Measurements from ENCODE around the gene ZNF662. TPM values are rescaled to one million over a fixed set of nuclear protein-coding genes. Genes with fewer than 3 reads are reported as not detected.
A peak's percentile ranks its signal among the peaks of the same experiment; 100 is the strongest.

Gene ZNF662
- total and polyA plus RNA-seq, 2 of the 8 experiments (the other 6 are each of a cell fraction or from before 2014, with no cell fraction given) = 0.03 TPM; not detected in 1

- Histone ChIP-seq H3K4ac (replicated peaks; ENCODE audit: insufficient read length, low read depth, low read length) (no peak overlapping the region), H2BK5ac (ENCODE audit: low read depth, low read length) (no peak overlapping the region), H3K23ac (ENCODE audit: insufficient read length) (no peak overlapping the region), H2BK15ac (ENCODE audit: low read length) (0 out of 2 replicates have a peak overlapping the region, but pooled peaks have one; percentile 16), H2BK120ac (replicated peaks; ENCODE audit: low read depth, low read length) (no peak overlapping the region), H3K4me1 (replicated peaks in 1 of 4; ENCODE audit: control insufficient read depth in 3 of 4, insufficient read depth in 4 of 4, low read length in 3 of 4) (no peaks in the 10 kb centered on the region; a peak in 1 of 7 replicates), H3K23me2 (ENCODE audit: low read depth, low read length) (no peaks in the 10 kb centered on the region), H3K4me2 (ENCODE audit: insufficient read depth in 1 of 2, low read depth in 2 of 2, low read length in 2 of 2) (peak overlapping the region in 1 of 2 experiments; percentile 34; a peak in 1 of 4 replicates), H3K9ac (replicated peaks in 1 of 4; ENCODE audit: extremely low read depth in 1 of 4, low read depth in 3 of 4, low read length in 3 of 4) (no peak overlapping the region), H4K20me1 (replicated peaks in 1 of 2; ENCODE audit: control insufficient read depth in 1 of 2, insufficient read depth in 2 of 2, low read length in 2 of 2) (no peaks in the 10 kb centered on the region), H2AK5ac (ENCODE audit: low read depth, low read length) (0 out of 2 replicates have a peak overlapping the region, but pooled peaks have one; percentile 93), H2AFZ (ENCODE audit: low read length) (no peak overlapping the region), H3K79me2 (ENCODE audit: control insufficient read depth in 1 of 2, insufficient read depth in 2 of 2, low read length in 2 of 2) (no peaks in the 10 kb centered on the region), H4K5ac (ENCODE audit: insufficient read length, low read depth, low read length) (no peak overlapping the region), H3K9me3 (ENCODE audit: insufficient read depth in 2 of 2, low read depth in 1 of 2, low read length in 1 of 2) (peaks cover 0 to 19% of the 10 kb centered on the region in 2 experiments; a peak in 2 of 4 replicates), H3K18ac (ENCODE audit: extremely low read depth, low read length) (no peak overlapping the region), H3K79me1 (ENCODE audit: low read depth, low read length) (no peaks in the 10 kb centered on the region), H3K27ac (ENCODE audit: low read depth, low read length) (no peak overlapping the region), H2BK12ac (ENCODE audit: low read depth, low read length) (no peak overlapping the region), H3K4me3 (ENCODE audit: extremely low read depth in 1 of 4, insufficient read depth in 2 of 4, low read depth in 3 of 4, low read length in 4 of 4) (no peak overlapping the region), H4K8ac (ENCODE audit: extremely low read depth, insufficient read depth, low read length) (no peak overlapping the region), H3K56ac (replicated peaks; ENCODE audit: insufficient read length, low read depth, low read length) (no peak overlapping the region), H2BK20ac (ENCODE audit: low read length) (no peak overlapping the region), H3K14ac (ENCODE audit: insufficient read length) (no peak overlapping the region), H3K36me3 (ENCODE audit: control insufficient read depth in 2 of 4, insufficient read depth in 4 of 4, low read length in 3 of 4) (no peaks in the 10 kb centered on the region), H4K91ac (replicated peaks; ENCODE audit: insufficient read length, low read length) (no peak overlapping the region), H3K27me3 (replicated peaks in 1 of 4; ENCODE audit: control insufficient read depth in 3 of 4, extremely low read depth in 1 of 4, insufficient read depth in 3 of 4, low read length in 3 of 4) (no peaks in the 10 kb centered on the region)
- TF ChIP-seq E2F6 (IDR thresholded peaks at IDR 0.05) (no peak), KDM5A (IDR thresholded peaks at IDR 0.05; ENCODE audit: low read length) (no peak), SP2 (IDR thresholded peaks at IDR 0.05; ENCODE audit: low read length) (no peak), MAFK (IDR thresholded peaks at IDR 0.05; ENCODE audit: low read depth, low read length) (no peak), SP4 (IDR thresholded peaks at IDR 0.05; ENCODE audit: low read length) (no peak), TAF1 (IDR thresholded peaks at IDR 0.05; ENCODE audit: low read depth, low read length) (no peak), POLR2AphosphoS5 (IDR thresholded peaks at IDR 0.05; ENCODE audit: low read depth, low read length) (no peak), FOSL1 (IDR thresholded peaks at IDR 0.05; ENCODE audit: insufficient read depth, low read depth, low read length) (no peak), ZNF274 (IDR thresholded peaks at IDR 0.05; ENCODE audit: borderline replicate concordance, extremely low read depth, low read length) (no peak), NRF1 (IDR thresholded peaks at IDR 0.05; ENCODE audit: low read depth, low read length) (no peak)
- FAIRE-seq (no peak), DNase-seq (ENCODE audit: low read depth in 1 of 2, low spot score in 2 of 2) (no peak)
- ChIA-PET CTCF (ENCODE audit: partially characterized antibody) (no interaction called here), POLR2A (ENCODE audit: partially characterized antibody) (no interaction called here)
- 89% methylated on average over 4 of the region's 4 CpGs; no CpG with 5 or more reads in 1 of the 2 experiments for WGBS, 2 experiments (ENCODE audit: extremely low coverage in 1 of 2, insufficient coverage in 1 of 2, insufficient read length in 1 of 2, insufficient replicate concordance in 2 of 2, low coverage in 1 of 2, low lambda C conversion rate in 2 of 2, missing lambda C conversion rate in 1 of 2)
Observed at GRCh38 chr3:42906848-42907183, 874 bp downstream of the ZNF662 start.
